GM04504 (cell line): ENCODE results near the gene CDC6.

Experiments
- DNase-seq: peaks from one replicate; pipeline ENCODE4 v3.0.0-alpha.2; 2012; ENCODE audit warnings: low read depth

CDC6 gene

GRCh38 chr17:40352237-40352778 is 64.6 kb downstream of the CDC6 start:
- no peak for DNase-seq

- no peak for DNase-seq
Observed at GRCh38 chr17:40352779-40353394, 65.2 kb downstream of the CDC6 start.
